Thymus (tissue), 11 donors: ENCODE data around the gene LRRC3C. TPM values are rescaled to one million over a fixed set of nuclear protein-coding genes. Genes with fewer than 3 reads are reported as not detected.

Source experiments
- DNase-seq, 9 donors: peaks; one replicate each; pipeline ENCODE4 v3.0.0-alpha.2; 2013; ENCODE audit warnings: low spot score in 9 of 9, low read depth in 6 of 9, missing footprints in 1 of 9
- H3K27ac ChIP-seq, 2 donors: one replicate each; pipeline ENCODE4 v1.5.1; 2013; ENCODE audit warnings: control low read depth in 1 of 2, low read depth in 1 of 2, low read length in 1 of 2, mild to moderate bottlenecking in 1 of 2, moderate library complexity in 1 of 2
- H3K27me3 ChIP-seq, 2 donors: one replicate each; pipeline ENCODE4 v1.5.1; 2013; ENCODE audit warnings: low read length in 1 of 2; ENCODE audit not compliant: control insufficient read depth in 2 of 2, insufficient read depth in 1 of 2
- H3K36me3 ChIP-seq, 2 donors: one replicate each; pipeline ENCODE4 v1.5.1; 2013; ENCODE audit warnings: low read length in 1 of 2, mild to moderate bottlenecking in 1 of 2, moderate library complexity in 1 of 2; ENCODE audit not compliant: control insufficient read depth in 2 of 2, insufficient read depth in 2 of 2
- H3K4me1 ChIP-seq, 2 donors: one replicate each; pipeline ENCODE4 v1.5.1; 2013; ENCODE audit warnings: low read length in 2 of 2; ENCODE audit not compliant: control insufficient read depth in 2 of 2, insufficient read depth in 2 of 2
- H3K4me3 ChIP-seq, 2 donors: one replicate each; pipeline ENCODE4 v1.5.1; 2013; ENCODE audit warnings: low read length in 2 of 2, control low read depth in 1 of 2, mild to moderate bottlenecking in 1 of 2
- H3K9me3 ChIP-seq, 2 donors: one replicate each; pipeline ENCODE4 v1.5.1; 2013; ENCODE audit warnings: low read length in 1 of 2, mild to moderate bottlenecking in 1 of 2; ENCODE audit not compliant: control insufficient read depth in 2 of 2, insufficient read depth in 1 of 2
- WGBS: extraction: QIAGEN DNeasy Blood & Tissue Kit; methylation state at CpG from one replicate; pipeline ENCODE4 v1.1.7; 2013; 5-methylcytosine and 5-hydroxymethylcytosine counted together
- polyA plus RNA-seq: library from polyadenylated mRNA; stranded (reverse); fragments of 200-250 nt; gene quantifications from one replicate; pipeline ENCODE4 v1.2.3, GENCODE V29; 2013
- total RNA-seq: library from RNA; stranded (reverse); fragments of 120-200 nt; gene quantifications from one replicate; pipeline ENCODE4 v1.2.4, GENCODE V29; 2013
- donor health status: healthy.

LRRC3C gene
- total and polyA plus RNA-seq, 2 donors: 0.05 TPM; not detected in 1

DNA sequence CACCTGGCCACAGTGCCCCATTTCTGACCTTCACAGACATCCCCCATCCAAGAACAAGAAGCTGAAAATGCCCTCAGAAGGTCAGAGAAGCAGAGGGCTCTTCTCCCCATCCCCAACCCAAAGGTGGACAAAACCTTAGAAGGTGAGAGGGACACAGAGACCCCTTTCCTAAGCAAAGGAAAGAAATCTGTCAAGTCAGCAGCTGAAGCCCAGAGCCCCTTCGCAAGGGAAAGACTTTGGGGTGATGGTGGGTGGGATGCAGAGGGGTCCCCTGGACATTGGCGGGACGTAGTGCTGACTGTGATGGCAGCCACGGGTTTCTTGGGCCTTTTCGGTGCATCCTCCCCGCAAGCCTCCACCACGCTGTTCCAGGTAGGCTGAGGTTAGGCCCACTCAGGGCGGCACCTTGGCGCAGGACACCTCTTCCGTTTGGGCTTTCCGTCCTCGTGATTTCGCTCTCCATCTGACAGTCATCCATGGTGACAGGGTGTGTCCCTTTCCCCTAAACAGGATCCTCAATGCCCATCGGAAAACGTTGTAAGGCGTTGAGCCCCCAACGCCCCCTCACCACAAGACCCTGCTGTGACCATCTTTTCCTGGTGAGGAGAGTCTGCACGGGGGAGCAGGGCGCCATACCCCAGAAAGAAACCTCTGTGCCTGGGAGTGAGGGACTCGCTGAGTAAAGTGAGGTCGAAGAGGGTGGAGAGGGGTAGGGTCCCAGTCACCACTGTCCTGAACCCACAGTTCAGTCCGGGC lies 24.6 kb downstream of the LRRC3C start:
- no peak for DNase-seq
- Histone ChIP-seq H3K4me1 (peaks cover 9 to 41% of the 10 kb centered on the region in 2 donors), H3K27ac (peak overlapping the region; percentile 7 to 69), H3K9me3 (peaks cover 0 to 6% of the 10 kb centered on the region in 2 donors), H3K27me3 (no peaks in the 10 kb centered on the region), H3K36me3 (no peaks in the 10 kb centered on the region), H3K4me3 (peak overlapping the region; percentile 39 to 69)
- 71% methylated on average over 22 of the region's 22 CpGs for WGBS

DNA sequence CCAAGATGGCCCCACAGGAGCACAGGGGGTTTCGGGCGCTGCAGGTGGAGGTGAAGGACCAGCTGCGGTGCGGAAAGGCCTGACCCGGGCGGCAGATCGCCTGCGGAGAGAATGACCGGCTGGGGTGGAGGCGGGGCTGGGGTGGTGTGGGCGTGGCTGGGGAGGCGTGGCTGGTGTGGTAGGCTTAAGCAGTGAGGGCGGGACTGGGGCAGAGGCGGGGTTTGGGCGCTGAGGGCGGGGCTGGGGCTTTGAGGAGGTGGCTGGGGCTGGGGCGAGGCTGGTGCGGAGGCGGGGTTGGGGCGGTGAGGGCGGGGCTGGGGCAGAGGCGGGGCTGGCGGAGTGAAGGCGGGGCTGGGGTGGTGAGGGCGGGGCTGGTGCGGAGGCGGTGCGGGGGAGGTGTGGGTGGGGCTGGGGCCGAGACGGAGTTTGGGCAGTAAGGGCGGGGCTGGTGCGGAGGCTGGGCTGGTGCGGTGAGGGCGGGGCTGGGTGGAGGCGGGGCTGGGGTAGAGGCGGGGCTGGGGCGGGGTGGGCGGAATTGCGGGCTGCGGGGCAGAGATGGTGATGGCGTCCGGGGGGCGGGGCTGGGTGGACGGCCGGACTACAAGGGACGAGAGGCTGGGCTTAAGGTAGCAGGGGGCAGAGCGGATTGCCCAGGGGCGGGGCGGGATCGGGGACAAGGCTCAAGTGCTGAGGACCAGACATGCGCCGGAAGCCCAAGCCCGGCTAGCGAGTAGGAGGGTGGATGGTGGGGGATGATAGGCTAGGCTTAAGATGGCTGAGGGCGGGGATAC lies 25.3 kb downstream of the LRRC3C start:
- Histone ChIP-seq H3K9me3 (peaks cover 0 to 2% of the 10 kb centered on the region in 2 donors), H3K36me3 (no peaks in the 10 kb centered on the region), H3K4me3 (peak overlapping the region; percentile 63 to 69), H3K27me3 (no peaks in the 10 kb centered on the region), H3K27ac (peak overlapping the region; percentile 14 to 69), H3K4me1 (peaks cover 5 to 33% of the 10 kb centered on the region in 2 donors)
- DNase-seq: peak in 8 of 9 donors; percentile 65 to 92 (median 86)
- 1% methylated on average over 55 of the region's 55 CpGs for WGBS

DNA sequence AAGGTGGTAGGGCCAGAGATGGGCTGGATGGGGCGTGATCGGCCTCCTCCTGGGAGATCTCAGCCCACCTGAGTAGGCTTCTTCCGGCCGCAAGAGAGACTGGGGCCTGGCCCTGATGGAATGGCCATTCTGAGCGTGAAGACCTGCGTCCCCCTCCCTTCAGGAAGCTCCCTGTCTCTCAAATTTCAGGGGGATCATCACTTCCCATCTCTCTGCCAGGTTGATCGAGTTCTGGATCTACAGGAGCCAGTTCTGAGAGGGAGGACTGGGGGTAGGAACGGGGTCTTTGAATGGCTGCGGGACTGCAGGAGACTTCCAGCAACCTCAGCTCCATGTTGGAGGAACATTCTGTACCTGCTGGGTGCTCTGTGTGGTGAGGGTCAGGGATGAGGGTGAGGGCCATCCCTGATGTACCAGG lies 25.9 kb downstream of the LRRC3C start:
- 49% methylated on average over 9 of the region's 9 CpGs for WGBS

DNA sequence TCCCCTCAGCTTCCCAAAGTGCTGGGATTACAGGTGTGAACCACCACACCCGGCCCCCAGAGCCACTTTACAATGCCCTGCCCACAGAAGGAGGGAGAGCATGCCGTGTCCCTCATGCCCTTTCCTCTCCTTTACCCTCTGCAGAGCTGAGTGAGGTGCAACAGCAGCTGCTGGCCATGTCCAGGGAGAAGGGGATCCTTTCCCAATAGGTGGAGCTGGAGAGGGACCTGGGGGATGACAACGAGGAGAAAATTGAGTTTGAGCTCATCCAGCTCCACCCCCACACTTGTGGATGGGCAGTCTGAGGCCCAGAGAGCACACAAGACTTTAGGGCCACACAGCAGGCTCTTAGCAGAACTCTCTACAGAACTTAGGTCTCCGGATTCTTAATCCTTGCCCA lies 27.3 kb downstream of the LRRC3C start:
- peaks cover 4 to 29% of the 10 kb centered on the region in 2 donors for H3K4me1 ChIP-seq
- no peaks in the 10 kb centered on the region for H3K9me3 ChIP-seq
- DNase-seq: no peak
- no peak overlapping the region for H3K27ac ChIP-seq
- H3K27me3 ChIP-seq: no peaks in the 10 kb centered on the region
- H3K4me3 ChIP-seq: no peak overlapping the region
- H3K36me3 ChIP-seq: no peaks in the 10 kb centered on the region
- WGBS: 78% methylated on average over 4 of the region's 4 CpGs

More for the DNA sequence above, 25.9 kb downstream of the LRRC3C start:
- H3K4me1 ChIP-seq: peaks cover 4 to 27% of the 10 kb centered on the region in 2 donors
- H3K27ac ChIP-seq: peak overlapping the region; percentile 14 to 59
- H3K27me3 ChIP-seq: no peaks in the 10 kb centered on the region
- DNase-seq: no peak
- H3K4me3 ChIP-seq: peak overlapping the region; percentile 63 to 69
- H3K9me3 ChIP-seq: no peaks in the 10 kb centered on the region
- no peaks in the 10 kb centered on the region for H3K36me3 ChIP-seq

DNA sequence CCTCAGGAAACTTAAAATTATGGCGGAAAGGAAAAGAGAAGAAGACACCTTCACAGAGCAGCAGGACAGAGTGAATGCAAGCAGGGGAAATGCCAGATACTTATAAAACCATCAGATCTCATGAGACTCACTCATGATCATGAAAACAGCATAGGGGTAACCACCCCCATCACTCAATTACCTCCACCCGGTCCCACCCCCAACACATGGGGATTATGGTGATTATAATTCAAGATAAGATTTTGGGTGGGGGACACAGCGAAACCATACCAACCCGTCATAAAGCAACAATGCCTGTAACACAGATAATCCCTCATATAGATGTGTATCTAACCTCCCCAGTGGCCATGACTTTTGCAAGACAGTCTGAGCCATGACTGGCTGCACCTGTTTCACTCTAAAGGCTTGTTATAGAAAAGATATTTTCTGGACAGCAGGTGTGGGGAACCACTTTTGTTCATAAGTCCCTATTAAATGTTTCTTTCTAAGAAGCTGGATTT lies 28.2 kb downstream of the LRRC3C start:
- Histone ChIP-seq H3K36me3 (no peaks in the 10 kb centered on the region), H3K9me3 (no peaks in the 10 kb centered on the region), H3K27ac (no peak overlapping the region), H3K4me3 (no peak overlapping the region), H3K27me3 (no peaks in the 10 kb centered on the region), H3K4me1 (peaks cover 4 to 22% of the 10 kb centered on the region in 2 donors)
- 86% methylated on average over 4 of the region's 4 CpGs for WGBS
- no peak for DNase-seq

DNA sequence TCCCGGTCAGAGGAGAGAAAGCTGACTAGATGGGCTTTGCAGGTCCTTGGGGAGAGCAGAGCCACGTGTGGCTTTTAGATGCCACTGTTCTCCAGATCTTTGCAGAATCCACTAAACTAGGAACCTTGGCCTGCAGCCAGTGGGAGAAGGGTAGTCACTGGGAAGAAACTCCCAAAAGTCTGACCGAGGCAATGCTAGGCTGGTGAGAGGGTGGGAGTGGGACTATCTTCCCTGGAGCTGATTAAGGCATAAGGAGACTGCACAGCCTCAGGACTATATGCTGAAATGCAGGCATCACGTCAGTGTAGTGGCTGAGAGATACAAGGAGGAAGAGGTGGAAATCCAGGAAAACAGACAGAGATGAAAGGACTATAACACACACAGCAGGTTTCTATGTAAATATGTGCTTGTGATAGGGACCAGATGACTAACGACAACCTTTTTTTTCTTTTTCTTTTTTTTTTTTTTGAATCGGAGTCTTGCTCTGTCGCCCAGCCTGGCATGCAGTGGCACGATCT lies 33.1 kb downstream of the LRRC3C start:
- Histone ChIP-seq H3K4me1 (peaks cover 2 to 28% of the 10 kb centered on the region in 2 donors), H3K4me3 (no peak overlapping the region), H3K27me3 (peaks cover 0 to 2% of the 10 kb centered on the region in 2 donors), H3K36me3 (no peaks in the 10 kb centered on the region), H3K9me3 (no peaks in the 10 kb centered on the region), H3K27ac (no peak overlapping the region)
- 94% methylated on average over 8 of the region's 8 CpGs for WGBS
- DNase-seq: no peak

DNA sequence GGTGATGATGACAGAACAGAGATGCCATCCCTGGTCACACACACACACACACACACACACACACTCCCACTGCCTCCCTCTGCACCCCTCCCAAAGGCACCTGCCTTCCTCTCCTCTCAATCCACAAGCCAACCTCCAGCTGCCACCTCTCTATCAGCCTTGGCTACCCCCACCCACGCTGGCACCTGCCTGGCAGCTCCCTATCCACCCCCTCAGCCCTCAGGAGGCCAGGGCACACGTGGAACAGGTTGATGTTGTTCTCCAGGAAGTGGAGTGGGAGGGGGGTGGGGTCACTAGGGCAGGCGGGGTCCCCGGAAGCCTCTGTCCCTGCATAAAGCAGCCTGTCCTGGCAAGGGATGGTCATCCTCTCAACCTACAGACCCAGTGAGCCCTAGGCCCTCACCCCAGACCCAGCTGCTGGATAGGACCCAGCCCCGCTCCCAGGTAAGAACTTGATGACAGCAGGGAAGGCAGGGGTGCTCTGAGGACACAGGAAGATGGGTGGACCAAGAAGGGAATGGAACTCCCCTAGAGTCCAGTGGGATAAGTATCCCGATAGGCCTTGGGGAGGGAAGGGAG lies 35.2 kb downstream of the LRRC3C start, which contains the start of gene GSDMA:
Gene GSDMA, plus strand, starts transcription at position 363 of the 579 bp plus-strand sequence. CDS start 2,684 bp downstream, outside the sequence.
- H3K9me3 ChIP-seq: no peaks in the 10 kb centered on the region
- DNase-seq: no peak
- peaks cover 2 to 28% of the 10 kb centered on the region in 2 donors for H3K4me1 ChIP-seq
- no peak within 1 kb of the TSS for H3K4me3 ChIP-seq
- WGBS: 71% methylated on average over 6 of the region's 6 CpGs
- no peaks in the 10 kb centered on the region for H3K36me3 ChIP-seq
- H3K27ac ChIP-seq: no peak within 1 kb of the TSS
- peaks cover 0 to 2% of the 10 kb centered on the region in 2 donors for H3K27me3 ChIP-seq

DNA sequence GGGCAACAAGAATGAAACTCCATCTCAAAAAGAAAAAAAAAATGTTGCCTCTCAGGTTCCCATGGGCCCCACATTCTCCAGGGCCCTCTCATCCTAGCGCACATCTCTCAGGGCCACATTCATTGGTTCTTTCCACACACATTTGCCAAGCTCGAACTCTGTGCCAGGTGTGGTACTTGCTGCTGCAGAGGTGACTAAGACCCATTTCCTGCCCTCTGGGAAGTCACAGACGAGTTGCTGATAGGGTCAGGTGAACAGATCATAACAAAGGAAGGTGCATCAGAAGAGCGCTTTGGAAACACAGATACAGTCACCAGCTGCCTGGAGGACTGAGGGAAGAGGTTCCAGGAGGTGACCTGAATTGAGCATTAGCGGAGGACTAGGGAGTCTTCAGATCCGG lies 36.3 kb downstream of the LRRC3C start:
- WGBS: 77% methylated on average over 6 of the region's 6 CpGs

More for the DNA sequence above, 36.3 kb downstream of the LRRC3C start:
- H3K36me3 ChIP-seq: no peaks in the 10 kb centered on the region
- no peak overlapping the region for H3K4me3 ChIP-seq
- peaks cover 0 to 2% of the 10 kb centered on the region in 2 donors for H3K27me3 ChIP-seq
- peaks cover 2 to 26% of the 10 kb centered on the region in 2 donors for H3K4me1 ChIP-seq
- no peak overlapping the region for H3K27ac ChIP-seq
- H3K9me3 ChIP-seq: no peaks in the 10 kb centered on the region
- DNase-seq: peak in 1 of 9 donors; percentile 41
